CD4-positive, CD25-positive, alpha-beta regulatory T cell (primary cell): ENCODE results near the gene OMG. TPM values are rescaled to one million over a fixed set of nuclear protein-coding genes. Genes with fewer than 3 reads are reported as not detected.
A peak's percentile ranks its signal among the peaks of the same experiment; 100 is the strongest.
"Not testable (repeated sequence)": the region's sequence is repeated elsewhere in the genome, so short reads cannot be mapped to it uniquely, and the experiment has no call there.

Experiments
- ATAC-seq, 2 donors: fragments of 150-1000 bp; cut with Tn5 transposase; one replicate each; pipeline ENCODE4 v1.10.0; 2021; ENCODE audit warnings: low read depth in 2 of 2, moderate number of reproducible peaks in 2 of 2, moderate library complexity in 1 of 2
- DNase-seq, 3 donors: peaks; one replicate each; pipeline versions ENCODE4 v3.0.0 to v3.0.0-alpha.2; 2012 to 2022; ENCODE audit warnings: mixed read lengths in 1 of 3
- H3K27ac ChIP-seq: one replicate; pipeline ENCODE4 v1.7.0; 2013; ENCODE audit warnings: mild to moderate bottlenecking, low read length; ENCODE audit not compliant: insufficient read depth, poor library complexity, severe bottlenecking
- H3K27me3 ChIP-seq: one replicate; pipeline ENCODE4 v1.7.0; 2013; ENCODE audit warnings: low read length; ENCODE audit not compliant: control insufficient read depth, insufficient read depth
- H3K36me3 ChIP-seq: one replicate; pipeline ENCODE4 v1.7.0; 2013; ENCODE audit warnings: mild to moderate bottlenecking, low read length, moderate library complexity; ENCODE audit not compliant: control insufficient read depth, insufficient read depth
- H3K4me1 ChIP-seq: 2 replicates; pipeline ENCODE4 v1.7.0; 2013; ENCODE audit warnings: mild to moderate bottlenecking, low read length; ENCODE audit not compliant: insufficient read depth, control insufficient read depth, poor library complexity, severe bottlenecking
- H3K4me3 ChIP-seq: one replicate; pipeline ENCODE4 v1.7.0; 2013; ENCODE audit warnings: low read depth, mild to moderate bottlenecking, low read length, moderate library complexity
- H3K9me3 ChIP-seq, 2 experiments: 1 replicate in 1 of 2; 2 replicates in 1 of 2; pipeline ENCODE4 v1.7.0; 2013; ENCODE audit warnings: low read length in 2 of 2, mild to moderate bottlenecking in 1 of 2, moderate library complexity in 1 of 2; ENCODE audit not compliant: control insufficient read depth in 2 of 2
- H3K27ac Mint-ChIP-seq, 3 donors: one replicate each; pipeline ENCODE4 v1.8.0; 2020 to 2022; ENCODE audit warnings: mild to moderate bottlenecking in 3 of 3, mixed read lengths in 3 of 3, moderate library complexity in 2 of 3
- H3K27me3 Mint-ChIP-seq: one replicate; pipeline ENCODE4 v1.8.0; 2022; ENCODE audit warnings: mild to moderate bottlenecking, mixed read lengths
- H3K36me3 Mint-ChIP-seq: one replicate; pipeline ENCODE4 v1.8.0; 2020; ENCODE audit warnings: mixed read lengths
- H3K4me1 Mint-ChIP-seq, 4 donors: one replicate each; pipeline ENCODE4 v1.8.0; 2020 to 2022; ENCODE audit warnings: mixed read lengths in 4 of 4, mild to moderate bottlenecking in 1 of 4
- H3K4me3 Mint-ChIP-seq, 4 donors: one replicate each; pipeline ENCODE4 v1.8.0; 2020 to 2022; ENCODE audit warnings: mild to moderate bottlenecking in 4 of 4, mixed read lengths in 4 of 4, moderate library complexity in 3 of 4
- H3K9me3 Mint-ChIP-seq, 7 donors: one replicate each; pipeline ENCODE4 v1.8.0; 2020 to 2022; ENCODE audit warnings: mixed read lengths in 7 of 7, mild to moderate bottlenecking in 3 of 7, moderate library complexity in 2 of 7
- polyA plus RNA-seq, 4 donors: library from polyadenylated mRNA; unstranded; fragments of 300-500 nt; fragmentation: Illumina TruSeq; gene quantifications; one replicate each; pipeline ENCODE4 v1.2.3, GENCODE V29; 2021
- total RNA-seq: library from RNA; stranded (reverse); gene quantifications from one replicate; pipeline ENCODE4 v1.2.3, GENCODE V29; 2022

The OMG gene, protein sequence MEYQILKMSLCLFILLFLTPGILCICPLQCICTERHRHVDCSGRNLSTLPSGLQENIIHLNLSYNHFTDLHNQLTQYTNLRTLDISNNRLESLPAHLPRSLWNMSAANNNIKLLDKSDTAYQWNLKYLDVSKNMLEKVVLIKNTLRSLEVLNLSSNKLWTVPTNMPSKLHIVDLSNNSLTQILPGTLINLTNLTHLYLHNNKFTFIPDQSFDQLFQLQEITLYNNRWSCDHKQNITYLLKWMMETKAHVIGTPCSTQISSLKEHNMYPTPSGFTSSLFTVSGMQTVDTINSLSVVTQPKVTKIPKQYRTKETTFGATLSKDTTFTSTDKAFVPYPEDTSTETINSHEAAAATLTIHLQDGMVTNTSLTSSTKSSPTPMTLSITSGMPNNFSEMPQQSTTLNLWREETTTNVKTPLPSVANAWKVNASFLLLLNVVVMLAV
- total RNA-seq = 1.3 TPM
- polyA plus RNA-seq = under 1 TPM in 2 of 4 donors, not detected in 2; 0.15 to 0.33 TPM

DNA sequence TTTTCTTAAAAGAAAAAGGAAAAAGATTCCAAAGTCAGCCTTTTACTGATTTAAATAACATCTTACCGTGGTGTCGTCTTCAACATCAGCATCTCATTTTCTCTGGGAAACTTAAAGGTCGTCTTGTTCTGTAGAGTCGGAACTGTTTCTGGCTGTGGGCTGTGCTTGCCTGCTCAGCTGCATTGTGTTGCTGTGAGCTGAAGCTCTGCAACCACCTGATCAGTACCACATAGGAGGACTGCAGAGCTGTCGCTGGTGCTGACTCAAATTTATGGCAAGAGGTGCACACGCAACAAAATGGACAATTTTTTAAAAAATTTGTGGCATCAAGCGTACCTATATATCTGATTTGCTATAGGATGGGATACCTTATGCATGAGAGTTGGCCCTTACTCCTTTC is at the start of gene OMG:
Gene OMG (minus strand): TSS at position 150 of the 400 bp plus-strand sequence. CDS start 908 bp downstream, outside the sequence.
- Histone ChIP-seq H3K27ac (no peak within 1 kb of the TSS), H3K9me3 (no peaks in the 10 kb centered on the region), H3K27me3 (no peaks in the 10 kb centered on the region), H3K4me3 (no peak within 1 kb of the TSS), H3K4me1 (no peaks in the 10 kb centered on the region), H3K36me3 (no peaks in the 10 kb centered on the region)
- no peak within 1 kb of the TSS for H3K27ac Mint-ChIP-seq
- peaks cover 10 to 34% (median 19%) of the 10 kb centered on the region in 4 donors for H3K4me1 Mint-ChIP-seq
- ATAC-seq = no peak
- DNase-seq = no peak
- no peaks in the 10 kb centered on the region for H3K9me3 Mint-ChIP-seq
- no peaks in the 10 kb centered on the region for H3K27me3 Mint-ChIP-seq
- no peaks in the 10 kb centered on the region for H3K36me3 Mint-ChIP-seq
- no peak within 1 kb of the TSS for H3K4me3 Mint-ChIP-seq

DNA sequence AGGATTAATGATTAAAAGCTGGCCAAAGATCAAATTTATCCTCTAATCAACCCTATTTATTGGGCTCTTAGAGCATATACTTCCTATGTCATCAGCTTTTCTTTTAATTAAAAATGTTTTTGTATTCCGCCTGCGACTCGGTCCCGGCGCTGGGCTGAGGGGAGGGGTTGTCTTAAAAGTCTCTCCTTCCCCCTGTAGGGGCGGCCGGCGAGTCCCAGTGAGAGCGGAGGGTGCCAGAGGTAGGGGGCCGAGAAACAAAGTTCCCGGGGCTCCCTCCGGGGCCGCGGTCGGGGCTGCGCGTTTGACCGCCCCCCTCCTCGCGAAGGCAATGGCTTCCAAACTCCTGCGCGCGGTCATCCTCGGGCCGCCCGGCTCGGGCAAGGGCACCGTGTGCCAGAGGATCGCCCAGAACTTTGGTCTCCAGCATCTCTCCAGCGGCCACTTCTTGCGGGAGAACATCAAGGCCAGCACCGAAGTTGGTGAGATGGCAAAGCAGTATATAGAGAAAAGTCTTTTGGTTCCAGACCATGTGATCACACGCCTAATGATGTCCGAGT is 48.2 kb upstream of the OMG start:
- H3K4me3 ChIP-seq, H3K27ac Mint-ChIP-seq, H3K4me1 ChIP-seq, H3K27me3 Mint-ChIP-seq, ATAC-seq, H3K27me3 ChIP-seq, H3K9me3 ChIP-seq, DNase-seq, H3K9me3 Mint-ChIP-seq, H3K27ac ChIP-seq, H3K4me1 Mint-ChIP-seq, H3K4me3 Mint-ChIP-seq: not testable (repeated sequence)
- H3K36me3 ChIP-seq = peaks cover 58% of the 10 kb centered on the region
- peaks cover 28% of the 10 kb centered on the region for H3K36me3 Mint-ChIP-seq

DNA sequence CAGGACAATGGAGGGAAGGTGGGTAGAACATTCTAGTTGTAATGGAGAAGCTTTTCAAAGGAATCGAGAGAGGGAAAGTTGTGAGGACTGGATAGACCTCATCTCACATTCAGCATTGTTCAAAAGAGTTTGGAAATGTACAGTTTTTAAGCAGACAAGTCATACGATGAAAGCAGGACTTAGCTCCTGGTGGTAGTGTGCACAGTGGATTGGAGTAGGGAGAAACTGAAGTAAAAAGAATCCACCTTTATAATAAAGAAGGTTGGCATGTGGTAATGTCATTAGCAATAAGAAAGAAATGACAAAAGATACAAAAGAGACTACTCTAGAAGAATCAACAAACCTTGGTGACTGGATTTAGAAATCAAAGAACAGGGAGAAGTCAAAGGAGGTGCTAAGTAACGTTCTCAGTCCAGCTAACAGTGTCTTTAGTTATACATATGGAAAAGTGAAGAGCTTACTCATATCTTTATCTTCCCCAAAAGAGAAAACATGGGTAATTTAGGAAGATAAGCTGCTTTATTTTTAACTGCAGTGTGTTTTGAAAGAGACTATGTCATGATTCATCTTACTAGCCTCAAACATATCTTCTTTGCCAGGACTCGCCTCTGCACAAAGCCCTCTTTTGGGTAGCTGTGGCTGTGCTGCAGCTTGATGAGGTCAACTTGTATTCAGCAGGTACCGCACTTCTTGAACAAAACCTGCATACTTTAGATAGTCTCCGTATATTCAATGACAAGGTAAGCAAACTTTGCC is 43.0 kb upstream of the OMG start:
- no peak overlapping the region for H3K4me3 ChIP-seq
- peaks cover 0 to 5% (median under 1%) of the 10 kb centered on the region in 4 donors for H3K4me1 Mint-ChIP-seq
- H3K4me1 ChIP-seq = no peaks in the 10 kb centered on the region
- no peaks in the 10 kb centered on the region for H3K27me3 Mint-ChIP-seq
- H3K4me3 Mint-ChIP-seq = no peak overlapping the region
- H3K27me3 ChIP-seq = no peaks in the 10 kb centered on the region
- peak overlapping the region in 1 of 3 donors; percentile 2 for H3K27ac Mint-ChIP-seq
- H3K9me3 ChIP-seq = no peaks in the 10 kb centered on the region
- H3K9me3 Mint-ChIP-seq = peaks cover 0 to 1% (median 0%) of the 10 kb centered on the region in 7 donors
- DNase-seq (no peak), ATAC-seq (no peak)
- no peak overlapping the region for H3K27ac ChIP-seq
- peaks cover 34% of the 10 kb centered on the region for H3K36me3 Mint-ChIP-seq
- peaks cover 87% of the 10 kb centered on the region for H3K36me3 ChIP-seq

DNA sequence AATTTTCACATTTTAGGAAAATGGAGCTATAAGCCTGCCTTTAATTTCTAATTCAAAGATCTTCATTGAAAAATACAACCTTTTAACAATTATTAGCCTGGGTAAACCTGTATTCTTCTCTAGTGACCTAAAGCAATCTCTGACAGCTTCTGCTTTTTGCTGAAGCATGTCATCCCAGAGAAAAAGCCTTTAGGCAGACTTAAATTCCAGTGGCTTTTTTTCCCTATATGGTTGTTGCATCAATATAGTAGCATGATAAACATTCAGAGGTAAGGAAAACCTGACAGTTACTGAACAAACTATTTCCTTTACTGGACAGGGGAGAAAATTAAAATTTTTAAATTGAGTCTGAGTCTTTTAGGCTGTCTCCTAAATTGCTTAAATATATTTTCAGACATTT is 32.2 kb upstream of the OMG start:
- Histone ChIP-seq H3K4me1 (no peaks in the 10 kb centered on the region), H3K9me3 (no peaks in the 10 kb centered on the region), H3K27ac (no peak overlapping the region), H3K27me3 (no peaks in the 10 kb centered on the region), H3K36me3 (peaks cover 43% of the 10 kb centered on the region), H3K4me3 (no peak overlapping the region)
- ATAC-seq = no peak
- no peaks in the 10 kb centered on the region for H3K9me3 Mint-ChIP-seq
- DNase-seq = no peak
- peaks cover 2 to 24% (median 14%) of the 10 kb centered on the region in 4 donors for H3K4me1 Mint-ChIP-seq
- H3K27me3 Mint-ChIP-seq = no peaks in the 10 kb centered on the region
- peaks cover 36% of the 10 kb centered on the region for H3K36me3 Mint-ChIP-seq
- H3K27ac Mint-ChIP-seq = no peak overlapping the region
- no peak overlapping the region for H3K4me3 Mint-ChIP-seq

DNA sequence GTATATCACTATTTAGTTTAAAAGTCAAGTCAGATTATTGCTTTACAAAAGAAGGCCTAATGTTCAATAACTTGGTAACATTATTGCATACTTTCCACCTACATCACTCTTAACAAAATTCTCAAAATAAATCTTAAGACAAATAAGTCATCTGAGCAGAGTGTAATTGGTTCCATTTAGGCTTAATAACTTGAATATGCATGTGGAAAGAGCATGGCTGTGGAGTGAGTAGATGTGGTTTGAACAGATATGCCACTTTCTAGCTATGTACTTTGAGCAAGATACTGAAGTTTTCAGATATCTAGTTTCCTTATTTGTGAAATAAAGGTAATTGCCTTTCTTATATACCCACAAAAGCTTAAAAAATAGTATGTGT is 31.1 kb upstream of the OMG start:
- Histone ChIP-seq H3K36me3 (peaks cover 41% of the 10 kb centered on the region), H3K27ac (no peak overlapping the region), H3K4me3 (no peak overlapping the region), H3K4me1 (no peaks in the 10 kb centered on the region), H3K9me3 (no peaks in the 10 kb centered on the region), H3K27me3 (no peaks in the 10 kb centered on the region)
- Mint-ChIP-seq H3K9me3 (peaks cover 0 to 1% (median 0%) of the 10 kb centered on the region in 7 donors), H3K4me3 (no peak overlapping the region), H3K27me3 (no peaks in the 10 kb centered on the region), H3K4me1 (peaks cover 7 to 31% (median 21%) of the 10 kb centered on the region in 4 donors), H3K36me3 (peaks cover 33% of the 10 kb centered on the region), H3K27ac (no peak overlapping the region)
- no peak for DNase-seq
- ATAC-seq = no peak

DNA sequence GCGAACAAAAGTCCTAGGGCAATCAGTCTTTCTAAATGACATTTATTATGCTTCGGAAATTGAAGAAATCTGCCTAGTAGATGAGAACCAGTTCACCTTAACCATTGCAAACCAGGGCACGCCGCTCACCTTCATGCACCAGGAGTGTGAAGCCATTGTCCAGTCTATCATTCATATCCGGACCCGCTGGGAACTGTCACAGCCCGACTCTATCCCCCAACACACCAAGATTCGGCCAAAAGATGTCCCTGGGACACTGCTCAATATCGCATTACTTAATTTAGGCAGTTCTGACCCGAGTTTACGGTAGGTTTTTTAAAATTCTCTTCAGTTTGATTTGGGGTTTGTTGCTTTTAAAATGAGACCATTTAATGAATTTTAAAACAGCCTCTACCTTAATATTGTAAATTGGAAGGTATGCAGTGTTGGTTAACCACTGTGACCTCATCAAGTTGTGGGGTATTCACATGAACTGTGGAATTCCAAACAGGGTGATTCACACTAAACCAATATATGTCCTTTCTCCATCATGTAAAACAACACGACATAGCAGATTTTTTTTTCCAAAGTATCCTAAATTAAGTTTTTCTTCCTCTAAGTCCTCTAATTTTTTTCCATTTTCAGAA is 30.6 kb upstream of the OMG start:
- Histone ChIP-seq H3K4me1 (peaks cover 2% of the 10 kb centered on the region), H3K27me3 (no peaks in the 10 kb centered on the region), H3K36me3 (peaks cover 41% of the 10 kb centered on the region), H3K4me3 (no peak overlapping the region), H3K27ac (no peak overlapping the region), H3K9me3 (no peaks in the 10 kb centered on the region)
- Mint-ChIP-seq H3K27me3 (no peaks in the 10 kb centered on the region), H3K4me3 (no peak overlapping the region), H3K27ac (no peak overlapping the region), H3K4me1 (peaks cover 10 to 31% (median 23%) of the 10 kb centered on the region in 4 donors), H3K36me3 (peaks cover 33% of the 10 kb centered on the region), H3K9me3 (peaks cover 0 to 1% (median 0%) of the 10 kb centered on the region in 7 donors)
- ATAC-seq (no peak), DNase-seq (no peak)

DNA sequence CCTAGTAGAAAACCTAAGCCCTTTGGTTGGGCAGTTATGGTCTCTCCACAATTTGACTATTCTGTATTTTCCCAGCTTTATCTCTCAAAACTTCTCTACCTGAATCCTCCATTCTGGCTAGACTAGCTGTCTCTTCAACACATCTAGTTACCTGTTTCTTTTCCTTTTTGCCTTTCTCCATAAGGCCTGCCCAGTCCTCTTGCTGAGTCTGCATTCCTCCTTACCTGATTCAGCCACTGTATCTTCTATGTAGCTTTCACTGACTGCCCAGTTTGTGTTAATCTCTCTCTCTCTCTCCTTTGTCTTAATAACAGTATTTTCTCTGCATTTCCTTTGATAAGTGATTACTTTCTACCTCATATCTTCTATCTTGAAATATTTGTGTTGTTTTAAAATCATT is 26.5 kb upstream of the OMG start:
- H3K36me3 Mint-ChIP-seq = peaks cover 23% of the 10 kb centered on the region
- H3K27ac ChIP-seq = peak overlapping the region; percentile 92
- peaks cover 5% of the 10 kb centered on the region for H3K27me3 Mint-ChIP-seq
- H3K27me3 ChIP-seq = no peaks in the 10 kb centered on the region
- H3K4me3 ChIP-seq = no peak overlapping the region
- H3K36me3 ChIP-seq = peaks cover 21% of the 10 kb centered on the region
- ATAC-seq = no peak
- peaks cover 0 to 1% (median 0%) of the 10 kb centered on the region in 7 donors for H3K9me3 Mint-ChIP-seq
- no peaks in the 10 kb centered on the region for H3K9me3 ChIP-seq
- peaks cover 11 to 37% (median 25%) of the 10 kb centered on the region in 4 donors for H3K4me1 Mint-ChIP-seq
- peak overlapping the region in 2 of 4 donors; percentile 51 to 82 for H3K4me3 Mint-ChIP-seq
- no peak for DNase-seq
- H3K27ac Mint-ChIP-seq = peak overlapping the region; percentile 7 to 83 (median 12)
- H3K4me1 ChIP-seq = peaks cover 24% of the 10 kb centered on the region
